NCI-H2227 (cell line): ENCODE measurements around the gene FAM83B.
"Not testable (repeated sequence)": the region's sequence is repeated elsewhere in the genome, so short reads cannot be mapped to it uniquely, and the experiment has no call there.

Experiments
- DNase-seq: peaks from one replicate; lab custom pipeline; 2025; ENCODE audit not compliant: unreplicated experiment; lab: John Stamatoyannopoulos, UW

Gene FAM83B

DNA sequence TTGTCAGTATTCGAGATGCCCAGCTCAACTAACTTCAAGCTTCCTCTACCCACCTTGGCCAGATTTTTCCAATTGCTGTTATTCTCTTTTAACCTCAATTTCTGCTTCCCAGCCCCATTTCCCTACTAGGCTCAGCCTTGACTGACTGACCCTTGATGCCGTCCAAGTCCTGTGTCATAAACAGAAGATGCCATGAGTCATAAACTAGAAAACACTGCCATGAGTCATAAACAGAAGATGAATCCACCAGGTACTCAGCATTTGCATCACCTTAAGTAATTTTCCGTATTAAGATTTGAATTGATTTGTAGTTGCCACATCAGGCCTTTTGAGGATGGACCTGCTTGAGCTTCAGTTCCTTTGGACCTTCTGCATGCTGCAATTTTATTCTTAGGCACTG lies 123.8 kb downstream of the FAM83B start:
- no peak for DNase-seq

- no peak for DNase-seq
Measured at GRCh38 chr6:54971825-54972224, 125.3 kb downstream of the FAM83B start.

DNA sequence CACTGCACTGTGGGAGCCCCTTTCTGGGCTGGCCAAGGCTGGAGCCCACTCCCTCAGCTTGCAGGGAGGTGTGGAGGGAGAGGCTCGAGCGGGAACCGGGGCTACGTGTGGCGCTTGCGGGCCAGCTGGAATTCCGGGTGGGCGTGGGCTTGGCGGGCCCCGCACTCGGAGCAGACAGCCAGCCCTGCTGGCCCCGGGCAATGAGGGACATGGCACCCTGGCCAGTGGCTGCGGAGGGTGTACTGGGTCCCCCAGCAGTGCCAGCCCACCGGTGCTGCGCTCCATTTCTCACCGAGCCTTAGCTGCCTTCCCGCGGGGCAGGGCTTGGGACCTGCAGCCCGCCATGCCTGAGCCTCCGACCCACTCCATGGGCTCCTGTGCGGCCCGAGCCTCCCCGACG lies 132.6 kb downstream of the FAM83B start:
- not testable (repeated sequence) for DNase-seq

DNA sequence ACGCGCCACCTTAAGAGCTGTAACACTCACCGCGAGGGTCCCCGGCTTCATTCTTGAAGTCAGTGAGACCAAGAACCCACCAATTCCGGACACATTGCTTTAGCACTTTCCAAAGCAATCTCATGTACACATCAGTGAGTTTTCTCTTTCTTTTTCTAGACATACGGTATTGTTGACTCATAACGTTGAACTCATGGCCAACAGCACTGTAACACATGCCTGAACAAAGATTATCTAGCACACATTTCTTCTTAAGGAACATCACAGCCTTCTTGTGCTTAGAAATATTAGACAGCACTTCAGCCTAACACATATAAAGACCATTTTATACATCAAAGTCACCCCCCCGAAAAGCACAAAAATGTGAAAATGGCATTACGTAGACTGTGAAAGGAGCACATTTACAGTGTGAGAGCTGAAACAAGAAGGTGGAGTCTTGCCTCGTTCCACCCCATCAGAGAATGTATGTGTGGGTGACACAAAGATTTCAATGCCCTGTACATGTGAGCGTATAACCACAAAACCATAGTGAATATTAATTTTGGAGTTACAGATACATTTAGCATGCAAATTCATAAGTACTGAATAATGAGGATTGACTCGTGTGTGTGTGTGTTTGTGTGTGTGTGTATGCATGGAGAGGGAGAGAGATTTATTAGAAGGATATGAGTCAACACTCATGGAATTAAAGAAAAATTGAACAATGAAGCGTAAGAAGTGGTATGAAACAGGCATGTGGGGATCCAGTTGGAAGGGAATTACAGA lies 134.1 kb downstream of the FAM83B start:
- no peak for DNase-seq

- DNase-seq = no peak
Measured at GRCh38 chr6:54981276-54981609, 134.7 kb downstream of the FAM83B start.

- DNase-seq = no peak
Measured at GRCh38 chr6:54981647-54982046, 135.1 kb downstream of the FAM83B start.

- DNase-seq = no peak
Measured at GRCh38 chr6:54987633-54988290, 141.2 kb downstream of the FAM83B start.

DNA sequence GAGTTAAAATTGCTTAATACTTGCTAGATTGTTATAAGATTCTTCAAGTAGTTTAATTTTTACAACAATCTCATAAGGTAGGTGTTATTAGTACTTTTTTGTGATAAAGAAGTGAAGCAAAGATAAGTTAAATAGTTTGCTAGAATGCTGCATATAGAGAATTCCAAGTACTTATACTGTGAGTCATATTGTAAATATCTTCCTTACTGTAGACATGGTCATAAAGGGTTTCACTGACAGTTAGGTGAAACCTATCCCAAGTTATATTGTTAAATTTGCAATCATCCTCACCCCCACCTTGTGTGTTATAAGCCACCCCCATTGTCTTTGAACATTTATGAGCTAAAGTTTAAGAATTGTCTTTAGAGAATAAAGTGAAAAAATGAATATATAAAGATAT lies 142.0 kb downstream of the FAM83B start:
- no peak for DNase-seq

DNA sequence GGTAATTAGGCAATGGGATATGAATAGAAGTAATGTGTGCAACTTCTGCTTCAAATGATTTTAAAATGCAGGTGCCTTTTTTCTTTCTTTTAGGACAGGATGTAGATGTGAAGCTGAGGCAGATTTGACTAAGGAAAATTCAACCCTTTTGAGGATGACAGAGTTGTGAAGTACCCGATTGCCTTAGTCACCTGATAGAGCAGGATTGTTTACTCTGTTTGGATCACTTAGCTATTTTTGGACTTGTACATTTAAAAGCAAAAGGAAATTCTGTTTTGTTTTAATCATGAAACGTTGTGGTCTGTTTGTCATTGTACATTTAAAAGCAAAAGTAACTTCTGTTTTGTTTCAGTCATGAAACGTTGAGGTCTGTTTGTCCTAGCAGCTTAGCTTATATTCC lies 143.4 kb downstream of the FAM83B start:
- DNase-seq = no peak
